ENCODE measurements around the gene FBXO42. TPM values are rescaled to one million over a fixed set of nuclear protein-coding genes. Genes with fewer than 3 reads are reported as not detected.
A peak's percentile ranks its signal among the peaks of the same experiment; 100 is the strongest.

FBXO42 gene
- total RNA-seq, 4 donors from 2014 or later = 22.0 to 52.6 (median 35.3) TPM

DNA sequence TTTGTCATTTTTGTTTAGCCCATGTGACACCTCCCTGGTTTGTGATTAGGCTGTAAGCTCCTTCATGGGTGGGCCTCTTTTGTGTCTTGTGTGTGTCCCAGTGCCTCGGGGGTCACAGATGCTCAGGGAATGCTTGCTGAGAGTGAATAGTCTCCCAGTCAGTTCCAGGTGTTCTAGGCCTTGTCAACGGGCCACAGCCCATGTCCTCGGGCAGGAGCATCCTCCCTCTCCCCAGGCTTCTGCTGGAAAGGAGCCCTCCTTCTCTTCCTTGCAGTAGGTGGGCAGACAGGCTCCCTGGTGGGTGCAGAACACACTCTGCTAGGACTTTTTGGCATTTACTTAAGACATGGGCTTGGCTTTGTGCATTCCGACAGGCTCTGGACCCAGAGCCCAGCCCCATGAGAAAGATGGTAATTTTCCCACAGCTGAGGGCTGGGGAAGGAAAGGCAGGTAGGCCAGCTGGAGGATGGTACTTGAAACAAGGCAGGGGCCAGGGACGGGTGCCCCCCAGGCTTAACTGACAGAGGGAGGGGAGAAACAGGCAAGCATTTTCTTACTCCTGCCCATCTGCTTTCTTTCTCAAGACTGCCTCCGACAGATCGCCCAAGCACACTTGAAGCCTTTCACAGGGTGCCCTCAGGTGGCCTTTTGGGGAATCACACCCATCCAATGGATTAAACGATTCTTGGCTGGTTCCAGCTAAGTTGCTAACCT lies 108.2 kb downstream of the FBXO42 start:
- WGBS = 21% methylated on average over 6 of the region's 8 CpGs
- Histone ChIP-seq H3K27me3 (no peaks in the 10 kb centered on the region), H3K36me3 (peaks cover 0 to 20% (median 11%) of the 10 kb centered on the region in 4 donors), H3K27ac (replicated peaks in 1 of 4) (peak overlapping the region; percentile 17 to 55 (median 37)), H3K9me3 (no peaks in the 10 kb centered on the region), H3K4me1 (peaks cover 39 to 46% (median 45%) of the 10 kb centered on the region in 4 donors), H3K4me3 (no peak overlapping the region)
- intact Hi-C loops (cut with DNase I) = loop anchor here (2.0 kb wide), 1 partner anchor 163 kb away; no protein-coding TSS in a partner anchor
- peak; percentile 95 for DNase-seq (ENCODE audit: extremely low spot score)
- TF ChIP-seq POLR2AphosphoS5 (IDR thresholded peaks at IDR 0.05) (peak; percentile 63 to 71), POLR2A (IDR thresholded peaks at IDR 0.05; ENCODE audit: low read depth) (no peak), EP300 (IDR thresholded peaks at IDR 0.05) (no peak)
- TF ChIP-seq, protein P1, sequence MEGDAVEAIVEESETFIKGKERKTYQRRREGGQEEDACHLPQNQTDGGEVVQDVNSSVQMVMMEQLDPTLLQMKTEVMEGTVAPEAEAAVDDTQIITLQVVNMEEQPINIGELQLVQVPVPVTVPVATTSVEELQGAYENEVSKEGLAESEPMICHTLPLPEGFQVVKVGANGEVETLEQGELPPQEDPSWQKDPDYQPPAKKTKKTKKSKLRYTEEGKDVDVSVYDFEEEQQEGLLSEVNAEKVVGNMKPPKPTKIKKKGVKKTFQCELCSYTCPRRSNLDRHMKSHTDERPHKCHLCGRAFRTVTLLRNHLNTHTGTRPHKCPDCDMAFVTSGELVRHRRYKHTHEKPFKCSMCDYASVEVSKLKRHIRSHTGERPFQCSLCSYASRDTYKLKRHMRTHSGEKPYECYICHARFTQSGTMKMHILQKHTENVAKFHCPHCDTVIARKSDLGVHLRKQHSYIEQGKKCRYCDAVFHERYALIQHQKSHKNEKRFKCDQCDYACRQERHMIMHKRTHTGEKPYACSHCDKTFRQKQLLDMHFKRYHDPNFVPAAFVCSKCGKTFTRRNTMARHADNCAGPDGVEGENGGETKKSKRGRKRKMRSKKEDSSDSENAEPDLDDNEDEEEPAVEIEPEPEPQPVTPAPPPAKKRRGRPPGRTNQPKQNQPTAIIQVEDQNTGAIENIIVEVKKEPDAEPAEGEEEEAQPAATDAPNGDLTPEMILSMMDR (IDR thresholded peaks at IDR 0.05) = peak; percentile 79 to 90 (median 90)

DNA sequence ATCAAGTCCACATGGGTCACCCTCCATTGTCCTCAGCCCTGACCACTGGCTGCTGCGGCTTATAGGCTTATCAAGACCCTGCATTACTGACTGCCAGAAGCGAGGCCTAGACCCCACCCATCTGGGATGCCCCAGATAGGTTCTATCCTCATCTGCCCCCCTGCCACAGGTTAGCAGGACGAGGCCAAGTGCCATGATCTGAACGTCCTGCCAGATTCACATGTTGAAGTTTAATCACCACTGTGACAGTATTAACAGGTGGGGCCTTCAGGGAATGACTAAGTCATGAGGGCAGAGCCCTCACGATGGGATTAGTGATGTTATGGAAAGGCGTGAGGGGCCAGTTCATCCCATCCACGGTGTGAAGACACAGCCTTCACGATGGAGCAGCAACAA lies 109.1 kb downstream of the FBXO42 start:
- Histone ChIP-seq H3K36me3 (peaks cover 0 to 20% (median 11%) of the 10 kb centered on the region in 4 donors), H3K27me3 (no peaks in the 10 kb centered on the region), H3K27ac (replicated peaks in 1 of 4) (no peak overlapping the region), H3K9me3 (no peaks in the 10 kb centered on the region), H3K4me1 (peaks cover 30 to 37% (median 36%) of the 10 kb centered on the region in 4 donors), H3K4me3 (no peak overlapping the region)
- 80% methylated on average over 8 of the region's 8 CpGs for WGBS
- no peak for TF ChIP-seq EP300 (IDR thresholded peaks at IDR 0.05)
- TF ChIP-seq POLR2AphosphoS5 (IDR thresholded peaks at IDR 0.05) = peak in 1 of 2 donors; percentile 4
- DNase-seq (ENCODE audit: extremely low spot score) = no peak
- intact Hi-C loops (cut with DNase I) = no loop called here

DNA sequence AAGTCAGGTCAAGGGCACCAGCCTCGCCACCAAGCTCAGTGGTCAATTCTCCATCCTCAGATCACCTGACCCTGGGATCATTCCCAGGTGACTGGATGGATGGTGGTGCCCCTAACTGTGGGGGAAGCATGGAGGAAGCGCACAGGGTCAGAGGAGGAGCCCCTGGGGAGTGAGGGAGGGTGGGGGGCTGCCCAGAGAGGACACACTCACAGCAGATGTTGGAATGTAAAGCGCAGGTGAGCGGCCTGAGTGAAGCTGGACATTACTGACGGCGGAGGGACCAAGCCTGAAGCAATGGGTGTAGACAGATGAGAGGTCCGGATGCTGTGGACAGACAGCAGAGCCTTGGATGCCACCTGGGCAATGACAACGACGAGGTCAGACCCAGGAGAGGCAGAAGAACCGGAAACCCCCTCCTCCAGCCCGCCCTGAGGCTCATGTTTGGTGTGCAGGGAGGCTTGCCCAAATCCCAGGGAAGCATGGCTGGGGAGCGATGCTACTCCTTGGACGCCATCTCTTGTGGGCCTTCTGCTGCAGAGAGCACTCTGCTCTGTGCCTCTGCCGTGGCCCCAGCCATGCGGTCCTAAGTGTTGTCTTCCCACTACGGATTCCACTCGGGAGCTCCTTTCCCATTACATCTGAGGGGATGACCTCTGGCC lies 109.6 kb downstream of the FBXO42 start:
- Histone ChIP-seq H3K36me3 (peaks cover 0 to 20% (median 11%) of the 10 kb centered on the region in 4 donors), H3K27me3 (no peaks in the 10 kb centered on the region), H3K27ac (replicated peaks in 1 of 4) (no peak overlapping the region), H3K4me1 (peaks cover 30 to 36% (median 33%) of the 10 kb centered on the region in 4 donors), H3K4me3 (no peak overlapping the region), H3K9me3 (no peaks in the 10 kb centered on the region)
- peak; percentile 81 for DNase-seq (ENCODE audit: extremely low spot score)
- peak in 1 of 2 donors; percentile 6 for TF ChIP-seq POLR2AphosphoS5 (IDR thresholded peaks at IDR 0.05)
- TF ChIP-seq, protein P1 (IDR thresholded peaks at IDR 0.05) = no peak
- no peak for TF ChIP-seq POLR2A (IDR thresholded peaks at IDR 0.05; ENCODE audit: low read depth)
- TF ChIP-seq EP300 (IDR thresholded peaks at IDR 0.05) = no peak
- intact Hi-C loops (cut with DNase I) = no loop called here
- WGBS = 90% methylated on average over 16 of the region's 17 CpGs

DNA sequence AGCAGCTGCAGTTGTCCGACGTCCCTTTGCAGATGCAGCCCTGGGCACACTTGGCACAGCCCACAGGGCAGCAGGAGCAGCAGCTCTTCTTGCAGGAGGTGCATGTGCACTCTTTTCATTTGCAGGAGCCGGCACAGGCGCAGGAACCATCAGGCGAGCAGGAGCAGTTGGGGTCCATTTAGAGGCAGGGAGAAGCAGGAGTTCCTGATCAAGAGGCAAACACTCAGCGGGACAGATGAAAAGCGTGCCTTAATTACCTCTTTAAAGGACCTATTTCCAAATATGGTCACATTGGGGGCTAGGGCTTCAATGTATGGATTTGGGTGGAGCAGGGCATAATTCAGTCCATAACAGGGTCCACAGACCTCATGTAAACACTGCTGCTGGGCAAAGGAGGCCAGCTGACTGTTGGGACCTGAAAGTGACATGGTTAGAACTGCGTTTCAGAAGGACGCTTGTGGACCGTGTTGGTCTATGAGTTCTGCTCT lies 111.0 kb downstream of the FBXO42 start:
- no peak overlapping the region for H3K4me3 ChIP-seq
- H3K27me3 ChIP-seq = no peaks in the 10 kb centered on the region
- H3K9me3 ChIP-seq = no peaks in the 10 kb centered on the region
- peaks cover 26 to 35% (median 34%) of the 10 kb centered on the region in 4 donors for H3K4me1 ChIP-seq
- 72% methylated on average over 8 of the region's 10 CpGs for WGBS
- no peak overlapping the region for H3K27ac ChIP-seq (replicated peaks in 1 of 4)
- TF ChIP-seq, protein P1 (IDR thresholded peaks at IDR 0.05) = no peak
- TF ChIP-seq POLR2AphosphoS5 (IDR thresholded peaks at IDR 0.05) (no peak), POLR2A (IDR thresholded peaks at IDR 0.05; ENCODE audit: low read depth) (no peak), EP300 (IDR thresholded peaks at IDR 0.05) (no peak)
- DNase-seq (ENCODE audit: extremely low spot score) = no peak
- intact Hi-C loops (cut with DNase I) = no loop called here
- peaks cover 0 to 9% (median 4%) of the 10 kb centered on the region in 4 donors for H3K36me3 ChIP-seq

DNA sequence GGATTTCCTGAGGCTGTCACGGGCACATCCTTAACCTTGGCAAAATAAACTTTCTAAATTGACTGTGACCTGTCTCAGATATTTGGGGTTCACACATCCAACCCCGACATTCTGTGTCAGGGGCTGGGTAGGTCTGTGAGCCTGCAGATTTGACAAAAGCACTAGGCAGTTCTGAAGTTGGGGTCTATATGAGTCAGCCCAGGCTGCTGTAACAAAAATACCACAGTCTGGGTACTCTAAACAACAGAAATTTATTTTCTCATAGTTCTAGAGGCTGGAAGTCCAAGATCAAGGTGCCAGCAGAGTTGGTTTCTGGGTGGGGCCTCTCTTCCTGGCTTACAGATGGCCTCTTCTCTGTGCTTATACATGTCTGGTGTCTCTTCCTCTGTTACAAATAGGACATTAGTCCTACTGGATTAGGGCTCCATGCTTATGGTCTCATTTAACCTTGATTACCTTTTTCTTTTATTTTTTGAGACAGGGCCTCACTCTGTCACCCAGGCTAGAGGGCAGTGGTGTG lies 112.2 kb downstream of the FBXO42 start:
- TF ChIP-seq EP300 (IDR thresholded peaks at IDR 0.05) (no peak), POLR2AphosphoS5 (IDR thresholded peaks at IDR 0.05) (no peak), POLR2A (IDR thresholded peaks at IDR 0.05; ENCODE audit: low read depth) (no peak)
- TF ChIP-seq, protein P1 (IDR thresholded peaks at IDR 0.05) = no peak
- H3K27ac ChIP-seq (replicated peaks in 1 of 4) = no peak overlapping the region
- H3K4me3 ChIP-seq = no peak overlapping the region
- no peaks in the 10 kb centered on the region for H3K9me3 ChIP-seq
- intact Hi-C loops (cut with DNase I) = no loop called here
- WGBS = 73% methylated on average over 2 of the region's 2 CpGs
- peaks cover 0 to under 1% (median 0%) of the 10 kb centered on the region in 4 donors for H3K36me3 ChIP-seq
- H3K27me3 ChIP-seq = no peaks in the 10 kb centered on the region
- DNase-seq (ENCODE audit: extremely low spot score) = no peak
- H3K4me1 ChIP-seq = peaks cover 31 to 42% (median 38%) of the 10 kb centered on the region in 4 donors

Data from esophagus muscularis mucosa (tissue), 4 donors.